GM13976 (cell line): ENCODE results near the gene SPATA16.

ENCODE experiments used
- DNase-seq: peaks from one replicate; pipeline ENCODE4 v3.0.0; 2012; ENCODE audit warnings: low spot score
- in situ Hi-C: fragments of 300-500 bp; cut with MboI; formaldehyde crosslinking; loops from one replicate; pipeline ENCODE4 v1.12.0; 2022; ENCODE audit warnings: low sequenced_read_pairs, mixed read lengths, inconsistent platforms; ENCODE audit not compliant: unreplicated experiment
- TF ChIP-seq, protein P1 (sequence below): IDR thresholded peaks from 2 replicates; pipeline ENCODE4 v1.5.1; 2012; ENCODE audit warnings: borderline replicate concordance, mild to moderate bottlenecking; ENCODE audit not compliant: insufficient read depth; ENCODE audit errors: extremely low read depth, missing control alignments, control extremely low read depth

SPATA16 gene

GRCh38 chr3:172929451-172929850 is 211.6 kb downstream of the SPATA16 start:
- no peak for DNase-seq
- TF ChIP-seq, protein P1, sequence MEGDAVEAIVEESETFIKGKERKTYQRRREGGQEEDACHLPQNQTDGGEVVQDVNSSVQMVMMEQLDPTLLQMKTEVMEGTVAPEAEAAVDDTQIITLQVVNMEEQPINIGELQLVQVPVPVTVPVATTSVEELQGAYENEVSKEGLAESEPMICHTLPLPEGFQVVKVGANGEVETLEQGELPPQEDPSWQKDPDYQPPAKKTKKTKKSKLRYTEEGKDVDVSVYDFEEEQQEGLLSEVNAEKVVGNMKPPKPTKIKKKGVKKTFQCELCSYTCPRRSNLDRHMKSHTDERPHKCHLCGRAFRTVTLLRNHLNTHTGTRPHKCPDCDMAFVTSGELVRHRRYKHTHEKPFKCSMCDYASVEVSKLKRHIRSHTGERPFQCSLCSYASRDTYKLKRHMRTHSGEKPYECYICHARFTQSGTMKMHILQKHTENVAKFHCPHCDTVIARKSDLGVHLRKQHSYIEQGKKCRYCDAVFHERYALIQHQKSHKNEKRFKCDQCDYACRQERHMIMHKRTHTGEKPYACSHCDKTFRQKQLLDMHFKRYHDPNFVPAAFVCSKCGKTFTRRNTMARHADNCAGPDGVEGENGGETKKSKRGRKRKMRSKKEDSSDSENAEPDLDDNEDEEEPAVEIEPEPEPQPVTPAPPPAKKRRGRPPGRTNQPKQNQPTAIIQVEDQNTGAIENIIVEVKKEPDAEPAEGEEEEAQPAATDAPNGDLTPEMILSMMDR, result no peak
- in situ Hi-C loops, result no loop called here

- DNase-seq, result no peak
- TF ChIP-seq, protein P1, result no peak
- in situ Hi-C loops, result no loop called here
Observed at GRCh38 chr3:172924546-172924945, 216.5 kb downstream of the SPATA16 start.

GRCh38 chr3:172919297-172919683 is 221.7 kb downstream of the SPATA16 start:
- in situ Hi-C loops, result no loop called here
- TF ChIP-seq, protein P1, result no peak
- DNase-seq, result no peak

GRCh38 chr3:172918568-172919296 is 222.3 kb downstream of the SPATA16 start:
- TF ChIP-seq, protein P1, result no peak
- in situ Hi-C loops, result no loop called here
- no peak for DNase-seq

DNA sequence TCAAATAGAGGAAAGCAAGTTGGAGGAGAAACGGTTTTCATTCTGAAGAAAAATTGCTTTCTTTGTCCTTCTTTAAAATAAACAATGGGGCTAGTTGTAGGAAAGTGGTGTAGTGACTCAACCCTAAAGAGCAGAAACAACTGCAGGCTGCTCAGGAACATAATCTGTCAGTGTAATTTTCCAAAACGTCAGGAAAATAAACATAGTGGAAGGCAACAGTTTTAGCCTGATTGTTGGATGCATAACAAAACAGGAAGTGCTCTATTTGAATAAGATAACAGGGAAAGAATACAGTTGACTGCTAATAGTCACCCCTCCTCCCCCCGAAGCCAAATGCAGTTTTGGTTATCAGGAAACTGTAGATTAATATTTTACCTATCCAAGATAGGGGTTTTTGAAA is 222.9 kb downstream of the SPATA16 start:
- in situ Hi-C loops, result no loop called here
- TF ChIP-seq, protein P1, result no peak
- no peak for DNase-seq

GRCh38 chr3:172915911-172916514 is 225.0 kb downstream of the SPATA16 start:
- in situ Hi-C loops, result no loop called here
- TF ChIP-seq, protein P1, result no peak
- no peak for DNase-seq
